Transverse colon (tissue), 4 donors: ENCODE results near the gene VPS26B.
"Not testable (repeated sequence)": the region's sequence is repeated elsewhere in the genome, so short reads cannot be mapped to it uniquely, and the experiment has no call there.

ENCODE experiments used
- EP300 ChIP-seq: sonication (generic); formaldehyde crosslinking; IDR thresholded peaks from one replicate; pipeline ENCODE4 v1.6.1; 2017; ENCODE audit warnings: antibody characterized with exemption, low read depth
- POLR2A ChIP-seq: fragments of 450-650 bp; IDR thresholded peaks from one replicate; pipeline ENCODE4 v1.6.1; 2016; ENCODE audit warnings: antibody characterized with exemption, mild to moderate bottlenecking, moderate library complexity
- POLR2AphosphoS5 ChIP-seq, 3 donors: sonication (generic); formaldehyde crosslinking; IDR thresholded peaks; one replicate each; pipeline ENCODE4 v1.6.1; 2016; ENCODE audit warnings: antibody characterized with exemption in 3 of 3
- TF ChIP-seq, protein P1 (sequence below), 5 experiments: fragments of 200-600 bp in 3 of 5; fragments of 450-650 bp in 2 of 5; sonication (generic) in 3 of 5; IDR thresholded peaks; 1 replicate in 2 of 5; 2 replicates in 3 of 5; pipeline ENCODE4 v1.5.1; 2016 to 2017; ENCODE audit warnings: antibody characterized with exemption in 5 of 5, inconsistent platforms in 3 of 5, mild to moderate bottlenecking in 2 of 5, moderate library complexity in 1 of 5

GRCh38 chr11:134188092-134188491 lies 36.4 kb upstream of the VPS26B start:
- TF ChIP-seq EP300; POLR2A; POLR2AphosphoS5 (IDR thresholded peaks at IDR 0.05): not testable (repeated sequence)
- TF ChIP-seq, protein P1, sequence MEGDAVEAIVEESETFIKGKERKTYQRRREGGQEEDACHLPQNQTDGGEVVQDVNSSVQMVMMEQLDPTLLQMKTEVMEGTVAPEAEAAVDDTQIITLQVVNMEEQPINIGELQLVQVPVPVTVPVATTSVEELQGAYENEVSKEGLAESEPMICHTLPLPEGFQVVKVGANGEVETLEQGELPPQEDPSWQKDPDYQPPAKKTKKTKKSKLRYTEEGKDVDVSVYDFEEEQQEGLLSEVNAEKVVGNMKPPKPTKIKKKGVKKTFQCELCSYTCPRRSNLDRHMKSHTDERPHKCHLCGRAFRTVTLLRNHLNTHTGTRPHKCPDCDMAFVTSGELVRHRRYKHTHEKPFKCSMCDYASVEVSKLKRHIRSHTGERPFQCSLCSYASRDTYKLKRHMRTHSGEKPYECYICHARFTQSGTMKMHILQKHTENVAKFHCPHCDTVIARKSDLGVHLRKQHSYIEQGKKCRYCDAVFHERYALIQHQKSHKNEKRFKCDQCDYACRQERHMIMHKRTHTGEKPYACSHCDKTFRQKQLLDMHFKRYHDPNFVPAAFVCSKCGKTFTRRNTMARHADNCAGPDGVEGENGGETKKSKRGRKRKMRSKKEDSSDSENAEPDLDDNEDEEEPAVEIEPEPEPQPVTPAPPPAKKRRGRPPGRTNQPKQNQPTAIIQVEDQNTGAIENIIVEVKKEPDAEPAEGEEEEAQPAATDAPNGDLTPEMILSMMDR (IDR thresholded peaks at IDR 0.05), result not testable (repeated sequence)
